ENCODE results near the gene FERMT2. TPM values are rescaled to one million over a fixed set of nuclear protein-coding genes. Genes with fewer than 3 reads are reported as not detected.
A peak's percentile ranks its signal among the peaks of the same experiment; 100 is the strongest.

FERMT2 gene
- total RNA-seq, 6 experiments from 2014 or later, result 109 to 152 (median 127) TPM

- Mint-ChIP-seq H3K27ac (peak overlapping the region; percentile 94), H3K36me3 (ENCODE audit: low read depth) (peaks cover 33% of the 10 kb centered on the region), H3K27me3 (ENCODE audit: insufficient read depth) (no peaks in the 10 kb centered on the region), H3K4me3 (peak overlapping the region; percentile 95), H3K9me3 (no peaks in the 10 kb centered on the region), H3K4me1 (ENCODE audit: low read depth) (peaks cover 32% of the 10 kb centered on the region)
- TF ChIP-seq CTCF (IDR thresholded peaks at IDR 0.05), result peak; percentile 45; the same call in 1 of the 2 replicates
- peak; percentile 27 for DNase-seq
Measured at GRCh38 chr14:52950410-52950897, 396 bp downstream of the FERMT2 start.

GRCh38 chr14:52949711-52950409 is 990 bp downstream of the FERMT2 start:
- H3K27ac Mint-ChIP-seq, result peak overlapping the region; percentile 94
- peaks cover 36% of the 10 kb centered on the region for H3K36me3 Mint-ChIP-seq (ENCODE audit: low read depth)
- H3K9me3 Mint-ChIP-seq, result no peaks in the 10 kb centered on the region
- TF ChIP-seq CTCF (IDR thresholded peaks at IDR 0.05), result no peak
- H3K27me3 Mint-ChIP-seq (ENCODE audit: insufficient read depth), result no peaks in the 10 kb centered on the region
- H3K4me1 Mint-ChIP-seq (ENCODE audit: low read depth), result peaks cover 34% of the 10 kb centered on the region
- peak overlapping the region; percentile 95 for H3K4me3 Mint-ChIP-seq
- DNase-seq, result peak; percentile 47

DNA sequence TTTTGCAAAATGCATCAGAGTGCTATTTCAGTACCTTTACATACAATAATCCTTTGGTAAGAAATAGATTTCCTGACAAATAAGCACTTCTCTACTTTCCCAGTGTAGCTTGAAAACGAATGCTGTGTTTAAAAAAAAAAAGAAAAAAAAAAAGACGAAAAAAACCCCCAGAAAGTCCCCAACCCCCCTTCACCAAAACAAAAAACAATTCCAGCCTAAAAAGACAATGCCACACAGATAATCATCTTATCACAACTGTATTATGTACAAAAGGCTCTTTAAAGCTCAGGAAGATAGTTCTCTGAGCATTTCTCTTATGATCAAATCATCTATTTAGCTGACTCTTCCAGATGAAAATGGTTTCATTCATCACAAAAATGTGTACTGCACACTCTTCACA is 1.6 kb downstream of the FERMT2 start:
- Mint-ChIP-seq H3K9me3 (no peaks in the 10 kb centered on the region), H3K4me3 (peak overlapping the region; percentile 95), H3K27ac (peak overlapping the region; percentile 94), H3K4me1 (ENCODE audit: low read depth) (peaks cover 39% of the 10 kb centered on the region), H3K36me3 (ENCODE audit: low read depth) (peaks cover 40% of the 10 kb centered on the region), H3K27me3 (ENCODE audit: insufficient read depth) (no peaks in the 10 kb centered on the region)
- DNase-seq, result no peak
- no peak for TF ChIP-seq CTCF (IDR thresholded peaks at IDR 0.05)

- peaks cover 43% of the 10 kb centered on the region for H3K4me1 Mint-ChIP-seq (ENCODE audit: low read depth)
- peaks cover 44% of the 10 kb centered on the region for H3K36me3 Mint-ChIP-seq (ENCODE audit: low read depth)
- no peak for DNase-seq
- no peak for TF ChIP-seq CTCF (IDR thresholded peaks at IDR 0.05)
- no peaks in the 10 kb centered on the region for H3K27me3 Mint-ChIP-seq (ENCODE audit: insufficient read depth)
- H3K27ac Mint-ChIP-seq, result peak overlapping the region; percentile 94; the same call in 1 of the 2 replicates
- peak overlapping the region; percentile 95 for H3K4me3 Mint-ChIP-seq
- H3K9me3 Mint-ChIP-seq, result no peaks in the 10 kb centered on the region
Measured at GRCh38 chr14:52948836-52949235, 2.0 kb downstream of the FERMT2 start.

GRCh38 chr14:52948039-52948438 is 2.8 kb downstream of the FERMT2 start:
- no peak for TF ChIP-seq CTCF (IDR thresholded peaks at IDR 0.05)
- Mint-ChIP-seq H3K27me3 (ENCODE audit: insufficient read depth) (no peaks in the 10 kb centered on the region), H3K27ac (peak overlapping the region; percentile 57), H3K4me1 (ENCODE audit: low read depth) (peaks cover 50% of the 10 kb centered on the region), H3K36me3 (ENCODE audit: low read depth) (peaks cover 49% of the 10 kb centered on the region), H3K4me3 (peak overlapping the region; percentile 95), H3K9me3 (no peaks in the 10 kb centered on the region)
- DNase-seq, result no peak
